Cerebellar cortex (tissue), 1 donor: ENCODE data around the gene SPINT3.
"Not testable (repeated sequence)": the region's sequence is repeated elsewhere in the genome, so short reads cannot be mapped to it uniquely, and the experiment has no call there.

Source experiments
- DNase-seq: peaks from one replicate; pipeline ENCODE4 v3.0.0-alpha.2; 2015; ENCODE audit warnings: low spot score

SPINT3 gene

GRCh38 chr20:45502561-45502960 is 12.9 kb downstream of the SPINT3 start:
- DNase-seq, result no peak

GRCh38 chr20:45501600-45501999 is 13.8 kb downstream of the SPINT3 start:
- DNase-seq, result no peak

GRCh38 chr20:45500022-45500421 is 15.4 kb downstream of the SPINT3 start:
- DNase-seq, result no peak

GRCh38 chr20:45497971-45498494 is 17.4 kb downstream of the SPINT3 start:
- no peak for DNase-seq

GRCh38 chr20:45496166-45496565 is 19.3 kb downstream of the SPINT3 start:
- no peak for DNase-seq

GRCh38 chr20:45495501-45495941 is 19.9 kb downstream of the SPINT3 start:
- DNase-seq, result no peak

- DNase-seq, result no peak
Observed at GRCh38 chr20:45489083-45489531, 26.3 kb downstream of the SPINT3 start.

- no peak for DNase-seq
Observed at GRCh38 chr20:45487231-45487635, 28.2 kb downstream of the SPINT3 start.

- DNase-seq, result no peak
Observed at GRCh38 chr20:45485388-45485787, 30.0 kb downstream of the SPINT3 start.

GRCh38 chr20:45484676-45485075 is 30.7 kb downstream of the SPINT3 start:
- DNase-seq, result no peak

GRCh38 chr20:45479822-45480221 is 35.6 kb downstream of the SPINT3 start:
- DNase-seq, result no peak

GRCh38 chr20:45477530-45478148 is 37.8 kb downstream of the SPINT3 start:
- DNase-seq, result not testable (repeated sequence)

- DNase-seq, result not testable (repeated sequence)
Observed at GRCh38 chr20:45472286-45472685, 43.1 kb downstream of the SPINT3 start.

- peak; percentile 12 for DNase-seq
Observed at GRCh38 chr20:45470937-45471336, 44.5 kb downstream of the SPINT3 start.

GRCh38 chr20:45470262-45470931 is 45.0 kb downstream of the SPINT3 start:
- peak; percentile 12 for DNase-seq

GRCh38 chr20:45469336-45470261 is 45.8 kb downstream of the SPINT3 start, which contains the start of gene WFDC2:
TSS of gene WFDC2 (plus strand) at chr20:45469753. CDS start at chr20:45469782, 29 bp downstream.
- no peak for DNase-seq

GRCh38 chr20:45467861-45468260 is 47.6 kb downstream of the SPINT3 start:
- DNase-seq, result no peak

- no peak for DNase-seq
Observed at GRCh38 chr20:45467172-45467571, 48.2 kb downstream of the SPINT3 start.

- no peak for DNase-seq
Observed at GRCh38 chr20:45465491-45466266, 49.7 kb downstream of the SPINT3 start.

GRCh38 chr20:45463709-45464108 is 51.7 kb downstream of the SPINT3 start:
- DNase-seq, result no peak
